Smooth muscle cell (in vitro differentiated cells): Measurements from ENCODE around the gene MTMR4. TPM values are rescaled to one million over a fixed set of nuclear protein-coding genes. Genes with fewer than 3 reads are reported as not detected.
"Not testable (repeated sequence)": the region's sequence is repeated elsewhere in the genome, so short reads cannot be mapped to it uniquely, and the experiment has no call there.

ENCODE experiments used
- DNase-seq: peaks from one replicate; lab custom pipeline; 2025; ENCODE audit not compliant: unreplicated experiment; lab: John Stamatoyannopoulos, UW
- H2AFZ ChIP-seq: fragments of 200-600 bp; sonication (generic); 2 replicates; pipeline ENCODE4 v1.6.0; 2016; ENCODE audit warnings: antibody characterized with exemption, low read depth, mild to moderate bottlenecking
- H3F3A ChIP-seq: fragments of 200-600 bp; sonication (generic); 2 replicates; pipeline ENCODE4 v1.6.0; 2017; ENCODE audit warnings: antibody characterized with exemption, low read depth
- H3K27ac ChIP-seq: fragments of 200-600 bp; sonication (generic); 2 replicates; pipeline ENCODE4 v1.5.1; 2016; ENCODE audit warnings: low read depth, mild to moderate bottlenecking
- H3K27me3 ChIP-seq: fragments of 200-600 bp; sonication (generic); 2 replicates; pipeline ENCODE4 v1.6.1; 2016; ENCODE audit warnings: low read depth, mild to moderate bottlenecking
- H3K36me3 ChIP-seq: fragments of 200-600 bp; sonication (generic); 2 replicates; pipeline ENCODE4 v1.5.1; 2016; ENCODE audit warnings: low read depth
- H3K4me1 ChIP-seq: fragments of 200-600 bp; sonication (generic); 2 replicates; pipeline ENCODE4 v1.5.1; 2016; ENCODE audit warnings: low read depth
- H3K4me2 ChIP-seq: fragments of 200-600 bp; sonication (generic); 2 replicates; pipeline ENCODE4 v1.6.0; 2016; ENCODE audit warnings: mild to moderate bottlenecking
- H3K4me3 ChIP-seq: fragments of 200-600 bp; sonication (generic); 2 replicates; pipeline ENCODE4 v1.5.1; 2016; ENCODE audit warnings: mild to moderate bottlenecking
- H3K79me2 ChIP-seq: fragments of 200-600 bp; sonication (generic); 2 replicates; pipeline ENCODE4 v1.6.0; 2016; ENCODE audit warnings: low read depth, mild to moderate bottlenecking
- H3K9ac ChIP-seq: fragments of 200-600 bp; sonication (generic); 2 replicates; pipeline ENCODE4 v1.6.0; 2016; ENCODE audit warnings: low read depth
- H3K9me3 ChIP-seq: fragments of 200-600 bp; sonication (generic); replicated peaks from 2 replicates; pipeline ENCODE4 v1.5.1; 2016; ENCODE audit warnings: low read depth
- H4K20me1 ChIP-seq: fragments of 200-600 bp; sonication (generic); 2 replicates; pipeline ENCODE4 v1.6.0; 2016; ENCODE audit warnings: low read depth
- WGBS: methylation state at CpG from one replicate; pipeline ENCODE4 v1.1.7; 2016; ENCODE audit warnings: low lambda C conversion rate; 5-methylcytosine and 5-hydroxymethylcytosine counted together
- polyA plus RNA-seq: library from polyadenylated mRNA; unstranded; fragments of >200 nt; fragmentation: Nextera tagmentation; extraction: Ambion mirVana; gene quantifications from 2 replicates; pipeline ENCODE4 v1.2.1, GENCODE V29; 2016
- total RNA-seq: library from RNA; depleted of rRNA; stranded (reverse); fragments of >200 nt; gene quantifications from 2 replicates; pipeline ENCODE4 v1.2.3, GENCODE V29; 2014
- TF ChIP-seq, protein P1 (sequence below): fragments of 200-600 bp; sonication (generic); IDR thresholded peaks from 2 replicates; pipeline ENCODE4 v1.5.1; 2017; ENCODE audit warnings: borderline replicate concordance, mild to moderate bottlenecking, antibody characterized with exemption; ENCODE audit not compliant: insufficient read depth, poor library complexity, severe bottlenecking

Gene MTMR4
- total and polyA plus RNA-seq, 2 experiments from 2014 or later: 15.8 to 25.4 TPM

DNA sequence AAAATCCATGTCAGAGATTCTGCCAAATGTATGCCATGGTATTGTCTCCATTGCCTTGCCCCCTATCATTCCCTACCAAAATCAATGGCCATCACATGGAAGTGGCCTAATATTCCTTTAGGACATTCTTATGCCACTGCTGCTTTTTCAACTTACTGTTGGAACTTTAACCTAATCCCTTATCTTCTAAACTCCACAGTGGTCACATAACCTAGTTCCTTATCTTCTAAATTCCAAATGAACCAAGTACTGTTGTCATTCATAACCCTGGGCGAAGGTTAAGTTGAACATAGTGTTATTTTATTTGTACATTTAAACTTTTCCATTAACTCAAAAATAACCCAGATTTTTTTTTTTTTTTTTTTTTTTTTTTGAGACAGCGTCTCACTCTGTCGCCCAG is 29.8 kb downstream of the MTMR4 start:
- Histone ChIP-seq H3K4me1 (no peaks in the 10 kb centered on the region), H3K27ac (no peak overlapping the region), H3K9me3 (no peaks in the 10 kb centered on the region), H3K36me3 (no peaks in the 10 kb centered on the region), H3K4me3 (no peak overlapping the region), H3K4me2 (no peak overlapping the region), H3K27me3 (no peaks in the 10 kb centered on the region), H3K79me2 (no peaks in the 10 kb centered on the region), H2AFZ (no peak overlapping the region), H3F3A (no peaks in the 10 kb centered on the region), H4K20me1 (no peaks in the 10 kb centered on the region), H3K9ac (no peak overlapping the region)
- 92% methylated on average over 3 of the region's 3 CpGs for WGBS
- no peak for DNase-seq
- TF ChIP-seq, protein P1, sequence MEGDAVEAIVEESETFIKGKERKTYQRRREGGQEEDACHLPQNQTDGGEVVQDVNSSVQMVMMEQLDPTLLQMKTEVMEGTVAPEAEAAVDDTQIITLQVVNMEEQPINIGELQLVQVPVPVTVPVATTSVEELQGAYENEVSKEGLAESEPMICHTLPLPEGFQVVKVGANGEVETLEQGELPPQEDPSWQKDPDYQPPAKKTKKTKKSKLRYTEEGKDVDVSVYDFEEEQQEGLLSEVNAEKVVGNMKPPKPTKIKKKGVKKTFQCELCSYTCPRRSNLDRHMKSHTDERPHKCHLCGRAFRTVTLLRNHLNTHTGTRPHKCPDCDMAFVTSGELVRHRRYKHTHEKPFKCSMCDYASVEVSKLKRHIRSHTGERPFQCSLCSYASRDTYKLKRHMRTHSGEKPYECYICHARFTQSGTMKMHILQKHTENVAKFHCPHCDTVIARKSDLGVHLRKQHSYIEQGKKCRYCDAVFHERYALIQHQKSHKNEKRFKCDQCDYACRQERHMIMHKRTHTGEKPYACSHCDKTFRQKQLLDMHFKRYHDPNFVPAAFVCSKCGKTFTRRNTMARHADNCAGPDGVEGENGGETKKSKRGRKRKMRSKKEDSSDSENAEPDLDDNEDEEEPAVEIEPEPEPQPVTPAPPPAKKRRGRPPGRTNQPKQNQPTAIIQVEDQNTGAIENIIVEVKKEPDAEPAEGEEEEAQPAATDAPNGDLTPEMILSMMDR: no peak

DNA sequence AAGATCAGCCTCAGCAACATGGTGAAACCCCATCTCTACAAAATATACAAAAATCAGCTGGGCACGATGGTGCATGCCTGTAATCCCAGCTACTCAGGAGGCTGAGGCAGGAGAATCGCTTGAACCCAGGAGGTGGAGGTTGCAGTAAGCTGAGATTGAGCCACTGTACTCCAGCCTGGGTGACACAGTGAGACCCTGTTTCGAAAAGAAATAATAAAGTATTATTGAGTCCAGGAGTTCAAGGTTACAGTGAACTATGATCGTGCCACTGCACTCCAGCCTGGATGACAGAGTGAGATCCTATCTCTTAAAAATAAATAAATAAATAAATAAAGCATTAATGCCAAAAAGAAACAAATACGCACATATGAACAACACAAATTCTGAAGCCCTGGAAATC is 32.6 kb downstream of the MTMR4 start:
- not testable (repeated sequence) for H3K9ac ChIP-seq, H3K9me3 ChIP-seq, H3K4me1 ChIP-seq

DNA sequence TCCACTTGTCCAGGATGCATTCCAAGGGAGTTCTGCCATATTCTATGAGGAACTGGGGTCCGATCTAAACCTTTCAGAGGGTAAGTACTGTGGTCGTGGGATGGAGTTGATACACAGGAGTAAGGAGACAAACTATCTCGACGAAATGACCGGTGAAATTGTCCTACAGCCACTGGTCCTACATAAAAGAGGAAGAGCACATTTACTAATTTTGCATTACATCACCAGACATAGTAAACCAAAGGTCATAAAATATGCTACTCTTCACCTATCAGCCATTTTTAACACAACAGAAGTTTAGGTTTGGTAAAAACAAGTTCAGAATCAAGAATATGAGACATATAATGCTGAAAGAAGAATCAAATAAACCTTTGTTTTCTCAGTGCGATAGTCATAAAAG is 34.3 kb downstream of the MTMR4 start:
- H3F3A ChIP-seq: no peaks in the 10 kb centered on the region
- no peaks in the 10 kb centered on the region for H3K79me2 ChIP-seq
- DNase-seq: no peak
- no peak overlapping the region for H3K4me2 ChIP-seq
- TF ChIP-seq, protein P1: no peak
- no peaks in the 10 kb centered on the region for H3K4me1 ChIP-seq
- no peak overlapping the region for H3K9ac ChIP-seq
- H3K27me3 ChIP-seq: no peaks in the 10 kb centered on the region
- no peak overlapping the region for H3K4me3 ChIP-seq
- no peaks in the 10 kb centered on the region for H3K36me3 ChIP-seq
- WGBS: 87% methylated on average over 6 of the region's 6 CpGs
- H4K20me1 ChIP-seq: no peaks in the 10 kb centered on the region
- H3K27ac ChIP-seq: no peak overlapping the region
- no peak overlapping the region for H2AFZ ChIP-seq
- no peaks in the 10 kb centered on the region for H3K9me3 ChIP-seq

More for the DNA sequence above, 32.6 kb downstream of the MTMR4 start:
- not testable (repeated sequence) for H4K20me1 ChIP-seq, H3K36me3 ChIP-seq, H2AFZ ChIP-seq, DNase-seq, H3K27ac ChIP-seq, H3F3A ChIP-seq, H3K79me2 ChIP-seq, H3K4me3 ChIP-seq, H3K4me2 ChIP-seq, H3K27me3 ChIP-seq
- WGBS: 88% methylated on average over 5 of the region's 5 CpGs

DNA sequence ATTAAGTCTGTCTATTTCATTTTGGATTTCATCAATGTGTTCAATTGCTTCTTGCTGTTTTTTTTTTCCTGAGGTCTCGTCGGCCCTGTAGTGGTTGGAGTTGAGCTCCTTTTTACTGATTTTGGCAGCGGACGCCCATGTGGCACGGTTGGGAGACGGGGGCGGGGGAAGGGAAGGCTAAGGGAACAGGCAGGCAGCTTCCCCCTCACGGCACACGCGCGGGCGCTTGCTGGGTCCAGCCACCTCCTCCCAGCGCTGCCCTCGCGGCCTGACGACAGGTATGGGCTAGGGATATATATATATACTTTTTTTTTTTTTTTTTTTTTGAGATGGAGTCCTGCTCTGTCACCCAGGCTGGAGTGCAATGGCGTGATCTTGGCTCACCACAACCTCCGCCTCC is 37.6 kb downstream of the MTMR4 start:
- TF ChIP-seq, protein P1: no peak
- Histone ChIP-seq H3K27me3 (no peaks in the 10 kb centered on the region), H3K36me3 (no peaks in the 10 kb centered on the region), H3F3A (no peaks in the 10 kb centered on the region), H3K4me3 (no peak overlapping the region), H3K79me2 (no peaks in the 10 kb centered on the region), H3K9ac (no peak overlapping the region), H4K20me1 (no peaks in the 10 kb centered on the region), H3K4me2 (no peak overlapping the region), H3K27ac (no peak overlapping the region), H3K4me1 (no peaks in the 10 kb centered on the region), H3K9me3 (no peaks in the 10 kb centered on the region), H2AFZ (no peak overlapping the region)
- no peak for DNase-seq
- WGBS: 84% methylated on average over 18 of the region's 18 CpGs
